Hepatocyte (in vitro differentiated cells): Measurements from ENCODE around the gene DTD1.

Source experiments
- EZH2 ChIP-seq: fragments of 200-600 bp; sonication (generic); IDR thresholded peaks from 2 replicates; pipeline ENCODE4 v1.6.1; 2016; ENCODE audit warnings: antibody characterized with exemption, mild to moderate bottlenecking, borderline replicate concordance
- TF ChIP-seq, protein P1 (sequence below): fragments of 200-600 bp; sonication (generic); IDR thresholded peaks from 2 replicates; pipeline ENCODE4 v1.5.1; 2016; ENCODE audit warnings: antibody characterized with exemption, mild to moderate bottlenecking; ENCODE audit not compliant: poor library complexity

DNA sequence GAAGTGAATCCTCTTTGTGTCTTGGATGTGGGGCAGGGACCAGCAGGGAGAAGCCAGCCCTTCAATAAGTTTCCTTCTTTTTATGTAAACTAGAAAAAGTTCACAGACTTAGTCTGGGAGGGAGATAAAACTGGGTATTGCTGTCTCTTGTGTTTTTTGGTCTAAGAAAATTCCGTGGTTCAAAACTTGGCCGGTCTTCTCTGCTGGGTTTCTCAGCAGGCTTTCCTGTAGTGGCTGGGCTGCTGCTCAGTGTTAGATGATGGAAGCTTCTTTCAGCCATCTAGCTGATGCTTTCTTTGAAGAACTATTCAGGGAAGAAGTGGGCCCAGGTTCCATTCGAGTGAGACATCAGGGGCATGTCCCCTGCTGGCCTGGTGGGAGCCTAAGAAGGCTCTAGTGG lies 155.0 kb downstream of the DTD1 start:
- TF ChIP-seq EZH2: no peak
- TF ChIP-seq, protein P1, sequence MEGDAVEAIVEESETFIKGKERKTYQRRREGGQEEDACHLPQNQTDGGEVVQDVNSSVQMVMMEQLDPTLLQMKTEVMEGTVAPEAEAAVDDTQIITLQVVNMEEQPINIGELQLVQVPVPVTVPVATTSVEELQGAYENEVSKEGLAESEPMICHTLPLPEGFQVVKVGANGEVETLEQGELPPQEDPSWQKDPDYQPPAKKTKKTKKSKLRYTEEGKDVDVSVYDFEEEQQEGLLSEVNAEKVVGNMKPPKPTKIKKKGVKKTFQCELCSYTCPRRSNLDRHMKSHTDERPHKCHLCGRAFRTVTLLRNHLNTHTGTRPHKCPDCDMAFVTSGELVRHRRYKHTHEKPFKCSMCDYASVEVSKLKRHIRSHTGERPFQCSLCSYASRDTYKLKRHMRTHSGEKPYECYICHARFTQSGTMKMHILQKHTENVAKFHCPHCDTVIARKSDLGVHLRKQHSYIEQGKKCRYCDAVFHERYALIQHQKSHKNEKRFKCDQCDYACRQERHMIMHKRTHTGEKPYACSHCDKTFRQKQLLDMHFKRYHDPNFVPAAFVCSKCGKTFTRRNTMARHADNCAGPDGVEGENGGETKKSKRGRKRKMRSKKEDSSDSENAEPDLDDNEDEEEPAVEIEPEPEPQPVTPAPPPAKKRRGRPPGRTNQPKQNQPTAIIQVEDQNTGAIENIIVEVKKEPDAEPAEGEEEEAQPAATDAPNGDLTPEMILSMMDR: no peak
